Activated CD8-positive, alpha-beta memory T cell treated with anti-CD3 and anti-CD28 coated beads, Interleukin-2, amount 50 U/mL, for 24 hours (primary cell): ENCODE results near the gene SLC25A22.

Source experiments
- DNase-seq: peaks from one replicate; pipeline ENCODE4 v3.0.0-alpha.2; 2020; ENCODE audit errors: extremely low read depth

Gene SLC25A22

GRCh38 chr11:746289-747157, 51.6 kb downstream of the SLC25A22 start:
- no peak for DNase-seq

GRCh38 chr11:745428-745827, 52.7 kb downstream of the SLC25A22 start:
- no peak for DNase-seq

- no peak for DNase-seq
These were observed 55.4 kb downstream of the SLC25A22 start for GRCh38 chr11:742571-743201.

- no peak for DNase-seq
These were observed 55.9 kb downstream of the SLC25A22 start for GRCh38 chr11:742156-742546.
